Activated T-cell treated with anti-CD3 and anti-CD28 coated beads, Interleukin-2, amount 50 U/mL, for 24 hours (primary cell): ENCODE results near the gene LIX1.
"Not testable (repeated sequence)": the region's sequence is repeated elsewhere in the genome, so short reads cannot be mapped to it uniquely, and the experiment has no call there.

Source experiments
- DNase-seq: peaks from one replicate; pipeline ENCODE4 v3.0.0-alpha.2; 2020
- H3K27ac Mint-ChIP-seq: 2 replicates; pipeline ENCODE4 v1.8.0; 2020; ENCODE audit warnings: mild to moderate bottlenecking, mixed read lengths
- H3K27me3 Mint-ChIP-seq: 2 replicates; pipeline ENCODE4 v1.8.0; 2020; ENCODE audit warnings: mixed read lengths
- H3K36me3 Mint-ChIP-seq: 2 replicates; pipeline ENCODE4 v1.8.0; 2020; ENCODE audit warnings: low read depth, mixed read lengths
- H3K4me1 Mint-ChIP-seq: 2 replicates; pipeline ENCODE4 v1.8.0; 2020; ENCODE audit warnings: low read depth, mixed read lengths
- H3K4me3 Mint-ChIP-seq: 2 replicates; pipeline ENCODE4 v1.8.0; 2020; ENCODE audit warnings: mild to moderate bottlenecking, moderate library complexity, mixed read lengths
- H3K9me3 Mint-ChIP-seq: 2 replicates; pipeline ENCODE4 v1.8.0; 2020; ENCODE audit warnings: mixed read lengths

LIX1 gene

GRCh38 chr5:97142521-97143254 is at the start of gene LIX1:
Gene LIX1 (minus strand): TSS chr5:97142611. CDS start chr5:97142576, 35 bp downstream.
- H3K4me1 Mint-ChIP-seq = no peaks in the 10 kb centered on the region
- H3K4me3 Mint-ChIP-seq = no peak within 1 kb of the TSS
- H3K36me3 Mint-ChIP-seq = no peaks in the 10 kb centered on the region
- no peak within 1 kb of the TSS for H3K27ac Mint-ChIP-seq
- peaks cover 5% of the 10 kb centered on the region for H3K27me3 Mint-ChIP-seq
- H3K9me3 Mint-ChIP-seq = no peaks in the 10 kb centered on the region
- no peak for DNase-seq

- no peak for DNase-seq
- no peaks in the 10 kb centered on the region for H3K36me3 Mint-ChIP-seq
- peaks cover 5% of the 10 kb centered on the region for H3K27me3 Mint-ChIP-seq
- H3K27ac Mint-ChIP-seq = no peak overlapping the region
- H3K4me1 Mint-ChIP-seq = peaks cover 9% of the 10 kb centered on the region
- no peak overlapping the region for H3K4me3 Mint-ChIP-seq
- H3K9me3 Mint-ChIP-seq = peaks cover 8% of the 10 kb centered on the region
Measured at GRCh38 chr5:97191893-97192292, 49.5 kb upstream of the LIX1 start.

- H3K27ac Mint-ChIP-seq, H3K27me3 Mint-ChIP-seq, H3K36me3 Mint-ChIP-seq, DNase-seq, H3K4me3 Mint-ChIP-seq: not testable (repeated sequence)
- Mint-ChIP-seq H3K9me3 (peaks cover 10% of the 10 kb centered on the region), H3K4me1 (peaks cover 13% of the 10 kb centered on the region)
Measured at GRCh38 chr5:97189523-97189922, 47.1 kb upstream of the LIX1 start.

DNA sequence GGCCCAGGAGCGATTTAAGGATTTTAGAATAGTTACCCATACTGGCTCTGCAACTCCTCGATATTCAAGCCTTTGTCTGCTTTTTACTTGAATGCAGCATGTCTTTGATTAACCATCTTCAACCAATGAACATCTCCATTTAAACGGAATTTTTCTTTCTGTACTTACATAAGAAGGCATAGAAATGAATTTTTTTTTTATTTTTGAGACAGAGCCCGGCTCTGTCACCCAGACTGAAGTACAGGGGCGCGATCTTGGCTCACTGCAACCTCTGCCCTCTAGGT is 41.5 kb upstream of the LIX1 start:
- H3K4me3 Mint-ChIP-seq = peak overlapping the region; percentile 97
- peak overlapping the region; percentile 100 for H3K27ac Mint-ChIP-seq
- DNase-seq = no peak
- peaks cover 44% of the 10 kb centered on the region for H3K36me3 Mint-ChIP-seq
- peaks cover 36% of the 10 kb centered on the region for H3K4me1 Mint-ChIP-seq
- H3K27me3 Mint-ChIP-seq = no peaks in the 10 kb centered on the region
- peaks cover 3% of the 10 kb centered on the region for H3K9me3 Mint-ChIP-seq

DNA sequence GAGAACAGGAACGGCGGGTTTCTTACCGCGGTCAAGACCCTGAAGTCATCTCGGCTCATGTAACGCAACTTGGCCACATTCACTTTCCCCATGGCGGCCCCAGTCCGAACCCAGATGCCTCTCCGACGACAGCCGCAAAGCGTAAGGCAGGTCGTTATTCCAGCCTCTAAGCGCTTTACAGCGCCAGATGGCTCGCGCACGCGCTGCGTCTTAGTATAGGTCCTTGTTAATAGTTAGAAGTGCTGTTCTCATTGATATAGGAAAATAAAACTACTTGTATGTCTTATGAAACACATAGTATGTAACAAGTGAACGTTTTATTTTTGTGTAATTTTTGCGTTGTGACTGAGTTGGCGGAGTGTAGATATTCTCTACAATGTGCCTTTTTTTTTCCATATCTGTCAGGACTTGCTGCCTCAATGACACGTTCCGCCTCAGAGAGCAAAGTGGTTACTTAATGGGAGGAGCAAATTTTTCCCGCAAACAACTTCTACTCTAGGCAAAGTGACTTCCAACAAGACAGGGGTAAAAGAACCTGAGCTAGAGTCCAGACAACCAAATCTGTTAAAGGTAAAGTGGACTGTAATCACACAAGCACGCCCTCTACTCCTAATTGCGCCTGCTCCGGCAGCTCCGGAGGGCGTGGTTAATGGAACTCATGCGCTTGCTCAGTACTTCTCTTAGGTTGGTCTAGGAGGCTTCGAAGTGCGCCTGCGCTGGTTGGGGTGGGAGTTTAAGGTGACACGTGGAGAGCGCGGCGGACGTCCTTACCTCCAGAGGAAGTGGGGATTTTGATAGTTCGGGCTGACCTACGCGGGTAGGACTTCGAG is 40.9 kb upstream of the LIX1 start, which contains the start of gene RIOK2:
RIOK2 (minus strand) TSS at position 148 of the 830 bp plus-strand sequence; CDS start at position 92, 56 bp downstream.
- Mint-ChIP-seq H3K27me3 (no peaks in the 10 kb centered on the region), H3K36me3 (peaks cover 49% of the 10 kb centered on the region), H3K27ac (peak within 1 kb of the TSS; percentile 100), H3K4me3 (peak within 1 kb of the TSS; percentile 97), H3K9me3 (peaks cover 3% of the 10 kb centered on the region), H3K4me1 (peaks cover 40% of the 10 kb centered on the region)
- DNase-seq = peak; percentile 93

DNA sequence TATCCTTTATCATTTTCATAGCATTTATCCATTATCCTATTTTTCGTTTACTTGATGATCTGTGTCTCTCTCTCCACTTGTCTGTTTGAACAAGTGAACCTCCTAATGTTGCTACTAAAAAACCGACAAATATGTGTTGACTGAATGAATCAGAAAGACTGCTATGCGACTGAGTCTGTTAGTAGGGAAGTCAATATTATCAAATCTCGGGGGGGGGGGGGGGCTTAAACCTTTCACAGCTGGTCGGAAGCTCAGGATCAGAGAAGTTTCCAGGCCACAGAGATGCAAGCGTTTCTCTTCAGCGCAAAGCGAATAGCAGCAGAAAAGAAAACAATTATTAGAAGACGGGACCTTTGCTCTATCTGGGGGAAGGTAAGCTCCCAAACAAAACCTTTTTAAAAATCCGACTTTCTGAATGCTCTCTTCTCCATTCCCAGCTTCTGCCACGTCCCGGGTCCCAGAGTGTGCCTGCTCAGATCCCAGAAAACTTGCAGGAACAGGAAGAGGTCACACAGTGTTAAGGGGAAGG is 40.2 kb upstream of the LIX1 start:
- Mint-ChIP-seq H3K4me1 (peaks cover 44% of the 10 kb centered on the region), H3K27me3 (no peaks in the 10 kb centered on the region), H3K27ac (peak overlapping the region; percentile 100), H3K36me3 (peaks cover 55% of the 10 kb centered on the region), H3K4me3 (peak overlapping the region; percentile 97), H3K9me3 (peaks cover 3% of the 10 kb centered on the region)
- DNase-seq = no peak

DNA sequence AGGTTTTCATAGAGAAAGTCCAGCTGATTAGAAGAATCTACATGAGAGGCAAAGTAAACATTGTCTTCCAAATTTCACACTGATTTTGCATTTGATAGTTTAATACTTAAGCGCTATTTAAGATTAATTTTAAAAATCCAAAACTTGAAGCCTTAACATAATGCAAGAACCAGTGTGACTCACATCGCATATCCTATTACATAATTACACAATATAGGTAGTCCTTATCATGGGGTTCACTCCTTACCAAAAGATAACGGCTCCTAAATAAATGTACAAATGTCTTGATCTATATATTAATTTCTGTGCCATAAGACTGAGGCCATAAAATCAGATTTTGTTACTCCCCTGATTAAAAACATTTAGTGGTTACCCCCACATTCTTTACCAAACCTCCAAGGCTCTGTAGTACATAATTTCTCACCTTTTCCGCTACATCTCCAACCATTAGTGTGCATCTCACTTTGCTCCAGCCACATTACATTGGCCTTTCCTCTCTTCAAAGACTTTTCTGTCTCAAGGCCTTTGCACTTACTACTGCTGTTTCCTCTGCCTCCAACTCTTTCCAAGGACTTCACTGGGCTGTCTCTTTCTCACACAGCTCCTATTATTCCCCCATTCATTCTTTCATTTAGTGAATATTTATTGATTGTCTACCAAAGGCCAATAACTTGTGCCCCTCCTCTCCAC is 39.6 kb upstream of the LIX1 start:
- H3K27me3 Mint-ChIP-seq = no peaks in the 10 kb centered on the region
- peaks cover 44% of the 10 kb centered on the region for H3K4me1 Mint-ChIP-seq
- H3K9me3 Mint-ChIP-seq = peaks cover 3% of the 10 kb centered on the region
- peak overlapping the region; percentile 97 for H3K4me3 Mint-ChIP-seq
- H3K27ac Mint-ChIP-seq = peak overlapping the region; percentile 100
- no peak for DNase-seq
- H3K36me3 Mint-ChIP-seq = peaks cover 61% of the 10 kb centered on the region

- H3K4me3 Mint-ChIP-seq, H3K27ac Mint-ChIP-seq, H3K27me3 Mint-ChIP-seq, H3K9me3 Mint-ChIP-seq, DNase-seq: not testable (repeated sequence)
- peaks cover 44% of the 10 kb centered on the region for H3K4me1 Mint-ChIP-seq
- H3K36me3 Mint-ChIP-seq = peaks cover 81% of the 10 kb centered on the region
Measured at GRCh38 chr5:97179457-97179856, 37.0 kb upstream of the LIX1 start.

- peaks cover 90% of the 10 kb centered on the region for H3K36me3 Mint-ChIP-seq
- H3K4me1 Mint-ChIP-seq = peaks cover 38% of the 10 kb centered on the region
- H3K27ac Mint-ChIP-seq = peak overlapping the region; percentile 69
- no peak overlapping the region for H3K4me3 Mint-ChIP-seq
- no peaks in the 10 kb centered on the region for H3K9me3 Mint-ChIP-seq
- H3K27me3 Mint-ChIP-seq = no peaks in the 10 kb centered on the region
- DNase-seq = no peak
Measured at GRCh38 chr5:97172227-97172626, 29.8 kb upstream of the LIX1 start.

- DNase-seq = no peak
- no peak overlapping the region for H3K4me3 Mint-ChIP-seq
- H3K27me3 Mint-ChIP-seq = no peaks in the 10 kb centered on the region
- H3K27ac Mint-ChIP-seq = peak overlapping the region; percentile 69
- H3K4me1 Mint-ChIP-seq = peaks cover 38% of the 10 kb centered on the region
- peaks cover 89% of the 10 kb centered on the region for H3K36me3 Mint-ChIP-seq
- H3K9me3 Mint-ChIP-seq = no peaks in the 10 kb centered on the region
Measured at GRCh38 chr5:97171703-97172102, 29.3 kb upstream of the LIX1 start.

GRCh38 chr5:97167435-97167834 is 25.0 kb upstream of the LIX1 start:
- Mint-ChIP-seq H3K36me3 (peaks cover 91% of the 10 kb centered on the region), H3K4me1 (peaks cover 41% of the 10 kb centered on the region), H3K9me3 (no peaks in the 10 kb centered on the region), H3K27ac (peak overlapping the region; percentile 89), H3K27me3 (no peaks in the 10 kb centered on the region), H3K4me3 (peak overlapping the region; percentile 5)
- no peak for DNase-seq

GRCh38 chr5:97165726-97166125 is 23.3 kb upstream of the LIX1 start:
- no peaks in the 10 kb centered on the region for H3K27me3 Mint-ChIP-seq
- no peak overlapping the region for H3K4me3 Mint-ChIP-seq
- DNase-seq = no peak
- no peaks in the 10 kb centered on the region for H3K9me3 Mint-ChIP-seq
- peak overlapping the region; percentile 82 for H3K27ac Mint-ChIP-seq
- peaks cover 33% of the 10 kb centered on the region for H3K4me1 Mint-ChIP-seq
- peaks cover 92% of the 10 kb centered on the region for H3K36me3 Mint-ChIP-seq

DNA sequence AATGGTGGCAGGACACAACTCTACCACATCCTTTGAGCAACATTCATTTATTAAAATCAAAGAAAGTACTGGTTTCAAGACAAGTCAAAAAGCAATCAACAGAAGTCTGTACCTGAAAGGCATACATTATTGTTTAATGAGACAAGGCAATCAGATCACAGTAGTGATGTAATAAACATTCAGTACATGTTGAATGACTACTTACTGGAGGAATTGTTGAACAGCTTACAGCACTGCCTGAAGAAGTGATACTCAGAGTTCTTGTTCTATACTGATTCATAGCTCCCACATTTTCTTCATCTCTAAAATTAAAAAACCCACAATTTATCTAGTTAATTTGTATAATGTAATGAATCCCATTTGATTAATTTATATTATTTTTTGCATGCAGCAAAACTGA is 22.4 kb upstream of the LIX1 start:
- H3K4me3 Mint-ChIP-seq = no peak overlapping the region
- H3K36me3 Mint-ChIP-seq = peaks cover 92% of the 10 kb centered on the region
- no peaks in the 10 kb centered on the region for H3K27me3 Mint-ChIP-seq
- H3K9me3 Mint-ChIP-seq = no peaks in the 10 kb centered on the region
- H3K27ac Mint-ChIP-seq = peak overlapping the region; percentile 67
- no peak for DNase-seq
- H3K4me1 Mint-ChIP-seq = peaks cover 33% of the 10 kb centered on the region

- Mint-ChIP-seq H3K4me3 (no peak overlapping the region), H3K9me3 (no peaks in the 10 kb centered on the region), H3K27me3 (no peaks in the 10 kb centered on the region), H3K27ac (no peak overlapping the region), H3K4me1 (peaks cover 32% of the 10 kb centered on the region), H3K36me3 (peaks cover 92% of the 10 kb centered on the region)
- no peak for DNase-seq
Measured at GRCh38 chr5:97163790-97164285, 21.4 kb upstream of the LIX1 start.
